Ishikawa (cell line): ENCODE results near the gene CEACAM1.

Experiments used
- CEBPB ChIP-seq: IDR thresholded peaks from 2 replicates; pipeline ENCODE4 v1.6.1; 2012
- CREB1 ChIP-seq: IDR thresholded peaks from 2 replicates; pipeline ENCODE4 v1.6.1; 2012; ENCODE audit warnings: low read depth
- EGR1 ChIP-seq: IDR thresholded peaks from 2 replicates; pipeline ENCODE4 v1.6.1; 2012
- EP300 ChIP-seq: IDR thresholded peaks from 2 replicates; pipeline ENCODE4 v1.6.1; 2012; ENCODE audit warnings: borderline replicate concordance
- FOXM1 ChIP-seq: IDR thresholded peaks from 2 replicates; pipeline ENCODE4 v1.6.1; 2012; ENCODE audit warnings: low read depth, borderline replicate concordance
- NFIC ChIP-seq: IDR thresholded peaks from 2 replicates; pipeline ENCODE4 v1.6.1; 2012
- RAD21 ChIP-seq: IDR thresholded peaks from 2 replicates; pipeline ENCODE4 v1.6.1; 2012; ENCODE audit warnings: low read depth
- TAF1 ChIP-seq: IDR thresholded peaks from 2 replicates; pipeline ENCODE4 v1.6.1; 2012; ENCODE audit warnings: low read depth, mild to moderate bottlenecking
- TCF12 ChIP-seq: IDR thresholded peaks from 2 replicates; pipeline ENCODE4 v1.6.1; 2012; ENCODE audit warnings: low read depth
- TEAD4 ChIP-seq: IDR thresholded peaks from 2 replicates; pipeline ENCODE4 v1.6.1; 2012
- USF1 ChIP-seq: IDR thresholded peaks from 2 replicates; pipeline ENCODE4 v1.6.1; 2012
- YY1 ChIP-seq: IDR thresholded peaks from 2 replicates; pipeline ENCODE4 v1.6.1; 2012; ENCODE audit warnings: low read depth
- ZBTB7A ChIP-seq: IDR thresholded peaks from 2 replicates; pipeline ENCODE4 v1.6.1; 2012; ENCODE audit warnings: low read depth
- TF ChIP-seq, protein P1 (sequence below): IDR thresholded peaks from 2 replicates; pipeline ENCODE4 v1.6.1; 2012; ENCODE audit warnings: low read depth, mild to moderate bottlenecking
- TF ChIP-seq, protein P2 (sequence below): IDR thresholded peaks from 2 replicates; pipeline ENCODE4 v1.6.1; 2012

The CEACAM1 gene

DNA sequence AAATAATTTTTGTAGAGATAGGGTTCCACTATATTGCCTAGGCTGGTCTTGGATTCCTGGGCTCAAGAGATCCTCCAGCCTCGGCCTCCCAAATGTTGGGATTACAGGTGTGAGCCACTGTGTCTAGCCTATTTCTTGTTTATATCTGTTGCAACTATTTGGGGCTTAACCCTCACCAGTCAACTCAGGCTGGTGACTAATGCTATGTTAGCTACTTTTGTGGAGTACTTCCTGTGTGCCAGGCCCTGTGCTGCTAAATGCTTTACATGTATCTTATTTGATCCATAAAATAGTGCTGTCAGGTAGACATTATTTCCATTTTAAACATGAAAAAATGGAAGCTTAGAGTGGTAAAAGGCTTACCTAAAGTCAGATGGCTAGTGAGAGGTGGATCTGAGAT is 13.8 kb downstream of the CEACAM1 start:
- TF ChIP-seq CREB1: no peak
- no peak for TF ChIP-seq TEAD4
- TF ChIP-seq CEBPB: no peak
- no peak for TF ChIP-seq TCF12
- TF ChIP-seq YY1: no peak
- no peak for TF ChIP-seq NFIC
- TF ChIP-seq EGR1: no peak
- no peak for TF ChIP-seq RAD21
- TF ChIP-seq ZBTB7A: no peak
- no peak for TF ChIP-seq FOXM1
- TF ChIP-seq USF1: no peak
- TF ChIP-seq, protein P1, sequence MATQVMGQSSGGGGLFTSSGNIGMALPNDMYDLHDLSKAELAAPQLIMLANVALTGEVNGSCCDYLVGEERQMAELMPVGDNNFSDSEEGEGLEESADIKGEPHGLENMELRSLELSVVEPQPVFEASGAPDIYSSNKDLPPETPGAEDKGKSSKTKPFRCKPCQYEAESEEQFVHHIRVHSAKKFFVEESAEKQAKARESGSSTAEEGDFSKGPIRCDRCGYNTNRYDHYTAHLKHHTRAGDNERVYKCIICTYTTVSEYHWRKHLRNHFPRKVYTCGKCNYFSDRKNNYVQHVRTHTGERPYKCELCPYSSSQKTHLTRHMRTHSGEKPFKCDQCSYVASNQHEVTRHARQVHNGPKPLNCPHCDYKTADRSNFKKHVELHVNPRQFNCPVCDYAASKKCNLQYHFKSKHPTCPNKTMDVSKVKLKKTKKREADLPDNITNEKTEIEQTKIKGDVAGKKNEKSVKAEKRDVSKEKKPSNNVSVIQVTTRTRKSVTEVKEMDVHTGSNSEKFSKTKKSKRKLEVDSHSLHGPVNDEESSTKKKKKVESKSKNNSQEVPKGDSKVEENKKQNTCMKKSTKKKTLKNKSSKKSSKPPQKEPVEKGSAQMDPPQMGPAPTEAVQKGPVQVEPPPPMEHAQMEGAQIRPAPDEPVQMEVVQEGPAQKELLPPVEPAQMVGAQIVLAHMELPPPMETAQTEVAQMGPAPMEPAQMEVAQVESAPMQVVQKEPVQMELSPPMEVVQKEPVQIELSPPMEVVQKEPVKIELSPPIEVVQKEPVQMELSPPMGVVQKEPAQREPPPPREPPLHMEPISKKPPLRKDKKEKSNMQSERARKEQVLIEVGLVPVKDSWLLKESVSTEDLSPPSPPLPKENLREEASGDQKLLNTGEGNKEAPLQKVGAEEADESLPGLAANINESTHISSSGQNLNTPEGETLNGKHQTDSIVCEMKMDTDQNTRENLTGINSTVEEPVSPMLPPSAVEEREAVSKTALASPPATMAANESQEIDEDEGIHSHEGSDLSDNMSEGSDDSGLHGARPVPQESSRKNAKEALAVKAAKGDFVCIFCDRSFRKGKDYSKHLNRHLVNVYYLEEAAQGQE: no peak
- TF ChIP-seq TAF1: no peak
- TF ChIP-seq, protein P2, sequence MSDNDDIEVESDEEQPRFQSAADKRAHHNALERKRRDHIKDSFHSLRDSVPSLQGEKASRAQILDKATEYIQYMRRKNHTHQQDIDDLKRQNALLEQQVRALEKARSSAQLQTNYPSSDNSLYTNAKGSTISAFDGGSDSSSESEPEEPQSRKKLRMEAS: no peak
- no peak for TF ChIP-seq EP300

GRCh38 chr19:42512743-42513304 is 15.5 kb downstream of the CEACAM1 start:
- TF ChIP-seq NFIC: no peak
- TF ChIP-seq, protein P1: no peak
- TF ChIP-seq TEAD4: no peak
- TF ChIP-seq, protein P2: no peak
- no peak for TF ChIP-seq TCF12

DNA sequence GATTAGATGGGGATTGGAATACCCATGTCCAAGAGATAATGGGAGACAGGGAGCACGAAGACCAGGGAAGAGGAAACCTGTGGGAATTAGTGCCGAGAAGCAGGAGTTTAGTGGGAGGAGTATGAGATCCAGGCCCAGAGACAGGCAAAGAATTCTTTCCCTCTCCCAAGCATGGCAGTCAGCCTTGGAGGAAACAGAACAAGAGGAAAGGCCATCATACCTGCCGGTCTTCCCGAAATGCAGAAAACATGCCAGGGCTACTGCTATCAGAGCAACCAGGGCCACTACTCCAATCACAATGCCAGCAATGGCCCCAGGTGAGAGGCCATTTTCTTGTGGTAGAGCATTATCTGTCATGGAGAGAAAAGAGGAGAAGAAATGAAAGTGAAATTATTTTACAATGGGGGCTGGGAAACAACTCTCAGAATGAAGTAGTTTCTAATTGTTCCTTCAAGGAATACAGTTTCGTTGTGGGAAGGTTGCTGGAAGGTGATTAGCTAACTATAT is 16.1 kb downstream of the CEACAM1 start:
- TF ChIP-seq TCF12 (no peak), EGR1 (no peak), TAF1 (no peak), RAD21 (no peak), NFIC (no peak)
- TF ChIP-seq, protein P2: no peak

GRCh38 chr19:42511340-42511739 is 16.9 kb downstream of the CEACAM1 start:
- TF ChIP-seq CREB1 (no peak), USF1 (no peak), EGR1 (no peak), YY1 (no peak), TEAD4 (no peak), TCF12 (no peak), TAF1 (no peak), ZBTB7A (no peak), NFIC (no peak), EP300 (no peak), FOXM1 (no peak)
- TF ChIP-seq, protein P2: no peak
- TF ChIP-seq, protein P1: no peak
